ENCODE results near the gene NAXE.

GRCh38 chr1:156559086-156559796 lies 32.3 kb upstream of the NAXE start:
- no peak for TF ChIP-seq POLR2A (IDR thresholded peaks at IDR 0.05; ENCODE audit: low read length)
- TF ChIP-seq GATA1 (IDR thresholded peaks at IDR 0.05; ENCODE audit: low read depth, low read length) = no peak

Measured in erythroblast (primary cell).